ENCODE measurements around the gene SLC8A2. TPM values are rescaled to one million over a fixed set of nuclear protein-coding genes. Genes with fewer than 3 reads are reported as not detected.

SLC8A2 gene
- total and polyA plus RNA-seq, 9 donors: 0.04 to 0.49 (median 0.24) TPM

DNA sequence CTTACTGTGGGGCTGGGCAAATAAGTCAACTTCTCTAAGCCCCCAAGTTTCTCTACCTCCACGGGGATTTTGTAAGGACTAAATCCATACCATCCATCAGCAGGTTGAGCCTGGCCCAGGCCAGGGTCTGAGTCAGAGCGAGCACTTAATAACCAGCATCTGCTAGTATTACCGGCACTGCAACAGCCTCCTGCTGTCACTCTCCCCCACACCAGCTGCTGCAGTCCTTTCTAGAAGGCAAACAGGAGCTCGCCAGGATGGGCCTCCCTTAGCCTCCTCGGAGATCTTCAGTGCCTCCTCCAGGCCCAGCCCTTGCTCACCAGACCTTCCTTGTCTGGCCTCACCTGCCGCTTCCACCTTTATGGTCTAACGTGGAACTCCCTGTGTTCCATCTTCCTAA, 40.0 kb upstream of the SLC8A2 start:
- Histone ChIP-seq H3K4me3 (ENCODE audit: low read length) (no peak overlapping the region), H3K27ac (ENCODE audit: low read length) (peak overlapping the region; percentile 60), H3K36me3 (ENCODE audit: control insufficient read depth, insufficient read depth, low read length) (peaks cover 13% of the 10 kb centered on the region), H3K9me3 (replicated peaks; ENCODE audit: control insufficient read depth, low read depth, low read length) (no peaks in the 10 kb centered on the region), H3K4me1 (ENCODE audit: control insufficient read depth, insufficient read depth, low read length) (peaks cover 78% of the 10 kb centered on the region), H3K27me3 (ENCODE audit: control insufficient read depth, insufficient read depth, low read length) (no peaks in the 10 kb centered on the region)
- WGBS (ENCODE audit: insufficient coverage): 80% methylated on average over 7 of the region's 7 CpGs
- peak; percentile 55 for DNase-seq

DNA sequence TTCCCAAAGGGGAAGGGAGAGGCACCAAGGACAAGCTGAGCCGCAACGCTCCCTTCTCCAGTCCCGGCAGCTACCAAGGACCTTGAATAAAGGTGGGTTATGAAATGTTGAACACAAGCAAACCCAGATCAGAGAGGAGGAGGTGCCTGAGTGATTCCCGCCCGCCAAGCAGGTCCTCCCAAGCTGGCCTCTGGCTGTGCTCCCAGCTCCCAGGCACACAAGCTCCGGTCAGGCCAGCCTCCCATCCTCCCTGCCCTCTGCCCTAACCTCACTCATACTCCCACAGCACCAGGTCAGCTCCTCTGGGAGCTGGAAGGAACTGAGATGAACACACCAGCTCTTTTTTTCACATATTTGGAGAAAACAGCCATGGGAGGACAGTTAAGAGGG, 39.4 kb upstream of the SLC8A2 start:
- Histone ChIP-seq H3K36me3 (ENCODE audit: control insufficient read depth, insufficient read depth, low read length) (peaks cover 13% of the 10 kb centered on the region), H3K27ac (ENCODE audit: low read length) (peak overlapping the region; percentile 60), H3K27me3 (ENCODE audit: control insufficient read depth, insufficient read depth, low read length) (no peaks in the 10 kb centered on the region), H3K4me1 (ENCODE audit: control insufficient read depth, insufficient read depth, low read length) (peaks cover 83% of the 10 kb centered on the region), H3K4me3 (ENCODE audit: low read length) (no peak overlapping the region), H3K9me3 (replicated peaks; ENCODE audit: control insufficient read depth, low read depth, low read length) (no peaks in the 10 kb centered on the region)
- DNase-seq: no peak
- WGBS (ENCODE audit: insufficient coverage): 91% methylated on average over 4 of the region's 6 CpGs

DNA sequence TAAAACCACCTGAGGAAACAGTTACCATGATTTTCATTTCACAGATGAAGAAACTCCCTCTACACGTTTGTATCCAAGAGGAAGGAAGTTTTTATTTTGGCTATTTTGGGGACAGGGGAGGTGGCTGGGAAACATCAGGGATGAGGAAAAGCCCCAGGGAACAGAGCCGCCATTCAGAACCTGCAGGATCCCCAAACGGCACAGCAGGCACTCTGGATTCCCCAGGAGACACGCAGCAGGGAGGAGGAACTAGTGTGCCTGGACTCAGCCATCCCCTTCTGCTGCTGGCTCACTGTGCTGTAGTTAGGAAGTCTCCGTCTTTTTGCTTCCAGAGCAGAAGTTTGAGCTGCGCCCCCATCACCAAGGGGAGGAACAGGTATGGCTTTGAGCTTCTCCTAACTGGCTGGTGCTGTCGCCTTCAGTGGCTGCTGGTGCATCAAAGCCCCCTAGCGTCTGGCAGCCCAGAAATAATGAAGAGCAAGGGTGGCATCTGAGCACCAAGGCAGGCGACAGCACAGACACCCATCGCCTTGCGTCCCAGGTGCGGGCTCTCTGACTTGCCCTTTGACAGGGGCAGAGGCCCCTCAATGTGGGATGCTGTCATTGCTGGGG, 38.9 kb upstream of the SLC8A2 start:
- WGBS (ENCODE audit: insufficient coverage): 68% methylated on average over 10 of the region's 12 CpGs
- H3K27ac ChIP-seq (ENCODE audit: low read length): no peak overlapping the region
- H3K4me3 ChIP-seq (ENCODE audit: low read length): no peak overlapping the region
- H3K36me3 ChIP-seq (ENCODE audit: control insufficient read depth, insufficient read depth, low read length): peaks cover 13% of the 10 kb centered on the region
- H3K27me3 ChIP-seq (ENCODE audit: control insufficient read depth, insufficient read depth, low read length): no peaks in the 10 kb centered on the region
- DNase-seq: no peak
- H3K9me3 ChIP-seq (replicated peaks; ENCODE audit: control insufficient read depth, low read depth, low read length): no peaks in the 10 kb centered on the region
- H3K4me1 ChIP-seq (ENCODE audit: control insufficient read depth, insufficient read depth, low read length): peaks cover 81% of the 10 kb centered on the region

DNA sequence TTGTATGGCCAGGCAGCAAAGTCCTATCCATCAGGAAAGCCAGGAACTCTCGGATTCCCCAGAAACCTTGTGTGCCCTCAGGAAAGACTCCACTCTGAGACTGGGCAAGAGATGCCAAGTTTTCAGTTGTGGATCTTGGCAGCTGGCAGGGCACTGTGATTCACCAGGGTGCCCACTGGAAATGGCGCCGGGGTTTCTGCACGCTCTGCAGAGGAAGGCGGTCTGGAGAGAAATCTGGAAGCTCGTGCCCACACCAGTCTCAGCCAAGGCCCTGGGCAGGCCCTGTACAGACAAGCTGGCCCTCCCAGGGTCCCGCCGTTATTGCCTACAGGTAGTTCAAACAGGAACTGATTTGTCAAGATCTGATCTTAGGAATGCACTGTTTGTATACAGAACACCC, 38.3 kb upstream of the SLC8A2 start:
- H3K4me1 ChIP-seq (ENCODE audit: control insufficient read depth, insufficient read depth, low read length): peaks cover 84% of the 10 kb centered on the region
- no peaks in the 10 kb centered on the region for H3K27me3 ChIP-seq (ENCODE audit: control insufficient read depth, insufficient read depth, low read length)
- no peak overlapping the region for H3K4me3 ChIP-seq (ENCODE audit: low read length)
- peaks cover 13% of the 10 kb centered on the region for H3K36me3 ChIP-seq (ENCODE audit: control insufficient read depth, insufficient read depth, low read length)
- no peak overlapping the region for H3K27ac ChIP-seq (ENCODE audit: low read length)
- 82% methylated on average over 8 of the region's 8 CpGs for WGBS (ENCODE audit: insufficient coverage)
- DNase-seq: no peak
- H3K9me3 ChIP-seq (replicated peaks; ENCODE audit: control insufficient read depth, low read depth, low read length): no peaks in the 10 kb centered on the region

DNA sequence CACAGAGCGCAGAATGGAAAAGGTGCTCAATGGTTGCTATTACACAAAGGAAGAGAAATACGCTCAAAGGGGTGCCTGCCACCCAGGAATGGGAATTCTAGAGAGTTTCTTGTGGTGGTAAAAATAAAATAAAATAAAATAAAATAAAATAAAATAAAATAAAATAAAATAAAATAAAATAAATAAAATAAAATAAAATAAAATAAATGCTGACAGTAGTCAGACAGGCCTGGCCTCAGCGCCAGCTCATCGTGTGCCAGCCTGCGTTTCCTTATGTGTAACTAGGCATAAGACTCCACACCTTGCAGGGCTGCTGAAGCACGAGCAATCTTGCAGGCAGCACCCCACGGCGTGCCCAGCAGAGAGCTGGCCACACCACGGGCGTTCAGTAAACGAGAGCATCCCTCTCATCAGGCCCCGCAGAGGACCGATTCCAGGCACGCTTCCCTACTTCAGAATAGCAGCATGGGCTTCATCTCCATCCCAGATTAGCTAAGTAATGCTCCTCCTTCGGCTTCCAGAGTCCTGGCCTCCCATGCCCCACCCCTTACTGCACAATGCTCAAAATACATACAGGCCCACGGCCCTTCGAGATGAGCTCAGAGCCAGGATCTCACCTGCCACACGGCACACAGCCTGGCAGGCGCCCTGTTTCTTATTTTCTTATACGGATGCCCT, 37.6 kb upstream of the SLC8A2 start:
- peaks cover 13% of the 10 kb centered on the region for H3K36me3 ChIP-seq (ENCODE audit: control insufficient read depth, insufficient read depth, low read length)
- H3K9me3 ChIP-seq (replicated peaks; ENCODE audit: control insufficient read depth, low read depth, low read length): no peaks in the 10 kb centered on the region
- H3K4me1 ChIP-seq (ENCODE audit: control insufficient read depth, insufficient read depth, low read length): peaks cover 83% of the 10 kb centered on the region
- WGBS (ENCODE audit: insufficient coverage): 85% methylated on average over 19 of the region's 20 CpGs
- no peak for DNase-seq
- H3K27me3 ChIP-seq (ENCODE audit: control insufficient read depth, insufficient read depth, low read length): no peaks in the 10 kb centered on the region
- H3K27ac ChIP-seq (ENCODE audit: low read length): no peak overlapping the region
- H3K4me3 ChIP-seq (ENCODE audit: low read length): no peak overlapping the region

DNA sequence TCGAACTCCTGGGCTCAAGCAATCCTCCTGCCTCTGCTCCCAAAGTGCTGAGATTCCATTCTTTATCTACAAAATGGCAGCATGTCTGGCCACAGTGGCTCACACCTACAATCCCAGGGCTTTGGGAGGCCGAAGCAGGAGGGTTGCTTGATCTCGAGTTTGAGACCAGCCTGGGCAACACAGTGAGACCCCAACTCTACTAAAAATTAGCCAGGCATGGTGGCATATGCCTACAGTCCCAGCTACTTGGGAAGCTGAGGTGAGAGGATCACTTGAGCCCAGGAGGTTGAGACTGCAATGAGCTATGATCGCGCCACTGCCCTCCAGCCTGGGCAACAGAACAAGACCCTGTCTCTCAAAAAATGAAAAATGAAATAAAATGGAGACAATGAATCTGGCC, 37.0 kb upstream of the SLC8A2 start:
- Histone ChIP-seq H3K9me3 (replicated peaks; ENCODE audit: control insufficient read depth, low read depth, low read length) (no peaks in the 10 kb centered on the region), H3K36me3 (ENCODE audit: control insufficient read depth, insufficient read depth, low read length) (peaks cover 17% of the 10 kb centered on the region)

DNA sequence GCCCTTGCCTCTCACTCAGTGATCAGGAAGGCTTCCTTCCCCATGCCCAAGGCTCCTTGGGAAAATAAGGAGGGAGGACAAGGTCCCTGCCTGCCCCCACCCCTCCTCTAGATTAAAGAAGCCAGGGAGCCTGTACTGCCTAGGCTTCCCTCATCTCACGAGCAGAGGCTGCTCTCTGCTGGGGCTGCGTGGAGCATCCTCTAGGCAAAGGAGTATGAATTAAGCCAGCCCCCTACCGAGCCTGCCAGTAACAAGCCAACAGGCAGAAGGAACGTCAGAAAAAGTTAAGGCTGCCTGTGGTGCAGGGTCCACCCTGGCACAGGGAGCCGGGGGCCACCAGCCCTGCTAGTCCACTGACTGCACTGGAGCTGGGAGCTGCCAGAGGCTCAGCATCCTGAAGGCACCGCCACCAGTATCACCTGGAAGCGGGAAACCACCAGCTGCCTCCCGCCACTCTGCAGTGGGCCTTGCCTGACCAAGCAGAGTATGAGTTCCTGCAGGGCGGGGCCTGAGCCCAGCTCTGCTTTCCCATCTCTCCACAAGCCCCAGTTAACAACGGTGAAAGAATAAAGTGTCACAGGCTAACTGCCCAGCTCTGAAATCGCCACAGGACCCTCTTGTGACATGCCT, 36.3 kb upstream of the SLC8A2 start:
- WGBS (ENCODE audit: insufficient coverage): 59% methylated on average over 9 of the region's 11 CpGs
- Histone ChIP-seq H3K4me1 (ENCODE audit: control insufficient read depth, insufficient read depth, low read length) (peaks cover 70% of the 10 kb centered on the region), H3K36me3 (ENCODE audit: control insufficient read depth, insufficient read depth, low read length) (peaks cover 24% of the 10 kb centered on the region), H3K4me3 (ENCODE audit: low read length) (no peak overlapping the region), H3K27me3 (ENCODE audit: control insufficient read depth, insufficient read depth, low read length) (no peaks in the 10 kb centered on the region), H3K27ac (ENCODE audit: low read length) (peak overlapping the region; percentile 89), H3K9me3 (replicated peaks; ENCODE audit: control insufficient read depth, low read depth, low read length) (no peaks in the 10 kb centered on the region)
- peak; percentile 26 for DNase-seq

More for the DNA sequence above, 37.0 kb upstream of the SLC8A2 start:
- H3K4me1 ChIP-seq (ENCODE audit: control insufficient read depth, insufficient read depth, low read length): peaks cover 77% of the 10 kb centered on the region
- WGBS (ENCODE audit: insufficient coverage): 89% methylated on average over 2 of the region's 5 CpGs
- H3K27me3 ChIP-seq (ENCODE audit: control insufficient read depth, insufficient read depth, low read length): no peaks in the 10 kb centered on the region
- H3K4me3 ChIP-seq (ENCODE audit: low read length): no peak overlapping the region
- no peak for DNase-seq
- no peak overlapping the region for H3K27ac ChIP-seq (ENCODE audit: low read length)

DNA sequence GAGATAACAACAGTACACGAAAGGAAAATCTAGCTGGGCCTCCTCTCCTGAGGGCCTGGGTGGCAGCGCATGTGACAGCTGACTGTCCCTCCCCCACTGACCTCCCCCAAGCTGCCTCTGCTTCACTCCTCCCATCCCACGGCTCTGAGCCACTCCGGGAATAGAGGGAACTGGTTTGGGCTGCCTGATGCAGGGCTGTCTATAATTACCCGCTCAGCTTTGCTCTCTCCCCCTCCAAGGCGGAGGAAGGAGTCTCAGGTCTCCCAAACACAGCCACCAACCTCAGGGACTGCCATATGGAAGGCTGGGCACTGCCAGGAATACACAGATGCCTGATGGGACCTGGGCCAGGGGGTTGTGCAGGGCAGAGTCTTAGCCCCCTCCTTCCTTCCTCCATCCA, 35.3 kb upstream of the SLC8A2 start:
- Histone ChIP-seq H3K27ac (ENCODE audit: low read length) (peak overlapping the region; percentile 89), H3K9me3 (replicated peaks; ENCODE audit: control insufficient read depth, low read depth, low read length) (no peaks in the 10 kb centered on the region), H3K27me3 (ENCODE audit: control insufficient read depth, insufficient read depth, low read length) (no peaks in the 10 kb centered on the region), H3K4me1 (ENCODE audit: control insufficient read depth, insufficient read depth, low read length) (peaks cover 61% of the 10 kb centered on the region), H3K4me3 (ENCODE audit: low read length) (no peak overlapping the region), H3K36me3 (ENCODE audit: control insufficient read depth, insufficient read depth, low read length) (peaks cover 32% of the 10 kb centered on the region)
- DNase-seq: peak; percentile 73
- WGBS (ENCODE audit: insufficient coverage): no CpG with 5 or more reads among the region's 6 CpGs

DNA sequence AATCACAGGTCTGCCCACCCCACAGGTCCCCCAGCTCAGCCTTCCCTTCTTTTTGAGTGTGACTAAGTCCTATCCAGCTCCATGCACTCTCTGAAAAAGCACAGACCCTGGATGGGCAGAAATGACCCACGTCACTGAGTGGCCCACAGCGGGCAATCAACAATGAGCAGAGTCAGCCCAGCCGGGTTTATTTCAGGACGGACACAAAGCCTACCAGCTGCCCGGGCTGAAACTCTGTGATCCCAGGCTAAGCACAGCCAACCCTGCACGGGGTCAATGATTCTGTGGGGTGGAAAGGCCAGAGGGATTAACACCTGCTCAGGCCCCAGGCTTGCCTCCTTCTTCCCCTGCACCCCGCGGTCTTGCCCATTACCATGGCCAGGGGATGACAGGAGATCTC, 34.8 kb upstream of the SLC8A2 start:
- Histone ChIP-seq H3K9me3 (replicated peaks; ENCODE audit: control insufficient read depth, low read depth, low read length) (no peaks in the 10 kb centered on the region), H3K4me1 (ENCODE audit: control insufficient read depth, insufficient read depth, low read length) (peaks cover 55% of the 10 kb centered on the region), H3K27ac (ENCODE audit: low read length) (peak overlapping the region; percentile 89), H3K27me3 (ENCODE audit: control insufficient read depth, insufficient read depth, low read length) (no peaks in the 10 kb centered on the region), H3K36me3 (ENCODE audit: control insufficient read depth, insufficient read depth, low read length) (peaks cover 36% of the 10 kb centered on the region), H3K4me3 (ENCODE audit: low read length) (no peak overlapping the region)
- no peak for DNase-seq
- WGBS (ENCODE audit: insufficient coverage): 71% methylated on average over 6 of the region's 8 CpGs

DNA sequence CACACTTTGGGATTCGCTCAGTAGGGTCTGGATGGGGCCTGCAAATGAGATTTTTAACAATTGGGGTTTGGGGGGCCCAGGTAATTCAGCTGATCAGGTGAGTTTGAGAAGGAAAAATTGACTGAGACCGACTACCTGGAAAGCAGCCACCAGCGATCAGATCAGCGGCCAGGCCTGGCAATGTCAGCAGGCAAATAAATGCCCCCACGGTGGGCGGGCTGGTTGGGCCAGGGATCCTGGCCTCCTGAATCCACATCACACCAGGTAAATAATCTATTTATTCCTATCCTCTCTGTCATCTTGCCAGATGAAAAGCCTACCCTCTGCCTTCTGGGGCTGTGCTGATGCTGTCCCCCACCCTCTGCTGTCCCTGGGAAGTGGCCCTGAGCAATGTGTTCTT, 33.8 kb upstream of the SLC8A2 start:
- H3K4me3 ChIP-seq (ENCODE audit: low read length): no peak overlapping the region
- no peak for DNase-seq
- no peak overlapping the region for H3K27ac ChIP-seq (ENCODE audit: low read length)
- peaks cover 42% of the 10 kb centered on the region for H3K36me3 ChIP-seq (ENCODE audit: control insufficient read depth, insufficient read depth, low read length)
- 90% methylated on average over 2 of the region's 6 CpGs for WGBS (ENCODE audit: insufficient coverage)
- H3K27me3 ChIP-seq (ENCODE audit: control insufficient read depth, insufficient read depth, low read length): no peaks in the 10 kb centered on the region
- H3K4me1 ChIP-seq (ENCODE audit: control insufficient read depth, insufficient read depth, low read length): peaks cover 55% of the 10 kb centered on the region
- H3K9me3 ChIP-seq (replicated peaks; ENCODE audit: control insufficient read depth, low read depth, low read length): no peaks in the 10 kb centered on the region

All from muscle of leg (tissue), 11 donors.